Measurements from ENCODE around the gene TPM4.
A peak's percentile ranks its signal among the peaks of the same experiment; 100 is the strongest.
"Not testable (repeated sequence)": the region's sequence is repeated elsewhere in the genome, so short reads cannot be mapped to it uniquely, and the experiment has no call there.

TPM4 gene

GRCh38 chr19:16098821-16099220, 22.5 kb downstream of the TPM4 start:
- no peak for DNase-seq (ENCODE audit: low read depth)

GRCh38 chr19:16099314-16099965, 23.1 kb downstream of the TPM4 start:
- DNase-seq (ENCODE audit: low read depth) = not testable (repeated sequence)

GRCh38 chr19:16100524-16100923, 24.2 kb downstream of the TPM4 start:
- DNase-seq (ENCODE audit: low read depth) = no peak

- no peak for DNase-seq (ENCODE audit: low read depth)
These were observed 28.4 kb downstream of the TPM4 start for GRCh38 chr19:16104722-16105121.

- DNase-seq (ENCODE audit: low read depth) = no peak
These were observed 29.8 kb downstream of the TPM4 start for GRCh38 chr19:16106121-16106520.

- DNase-seq (ENCODE audit: low read depth) = peak; percentile 92
These were observed 35.0 kb downstream of the TPM4 start, which contains the start of gene RAB8A for GRCh38 chr19:16111160-16111908. Gene RAB8A (plus strand): TSS chr19:16111889. CDS start chr19:16111902, 13 bp downstream.

- DNase-seq (ENCODE audit: low read depth) = no peak
These were observed 35.8 kb downstream of the TPM4 start for GRCh38 chr19:16111909-16112752.

GRCh38 chr19:16112778-16113177, 36.5 kb downstream of the TPM4 start:
- DNase-seq (ENCODE audit: low read depth) = no peak

GRCh38 chr19:16113727-16114126, 37.4 kb downstream of the TPM4 start:
- no peak for DNase-seq (ENCODE audit: low read depth)

- DNase-seq (ENCODE audit: low read depth) = no peak
These were observed 39.2 kb downstream of the TPM4 start for GRCh38 chr19:16115301-16116039.

- DNase-seq (ENCODE audit: low read depth) = no peak
These were observed 39.8 kb downstream of the TPM4 start for GRCh38 chr19:16116067-16116466.

GRCh38 chr19:16117594-16118033, 41.3 kb downstream of the TPM4 start:
- DNase-seq (ENCODE audit: low read depth) = no peak

GRCh38 chr19:16118489-16119033, 42.3 kb downstream of the TPM4 start:
- DNase-seq (ENCODE audit: low read depth) = no peak

- DNase-seq (ENCODE audit: low read depth) = not testable (repeated sequence)
These were observed 43.0 kb downstream of the TPM4 start for GRCh38 chr19:16119075-16119857.

- no peak for DNase-seq (ENCODE audit: low read depth)
These were observed 44.8 kb downstream of the TPM4 start for GRCh38 chr19:16121141-16121540.

- DNase-seq (ENCODE audit: low read depth) = no peak
These were observed 45.7 kb downstream of the TPM4 start for GRCh38 chr19:16121967-16122366.

GRCh38 chr19:16124953-16125352, 48.7 kb downstream of the TPM4 start:
- no peak for DNase-seq (ENCODE audit: low read depth)

GRCh38 chr19:16125737-16126495, 49.6 kb downstream of the TPM4 start:
- DNase-seq (ENCODE audit: low read depth) = no peak

GRCh38 chr19:16127080-16127479, 50.8 kb downstream of the TPM4 start:
- DNase-seq (ENCODE audit: low read depth) = no peak

GRCh38 chr19:16127776-16128371, 51.6 kb downstream of the TPM4 start:
- no peak for DNase-seq (ENCODE audit: low read depth)
